AML-193 (cell line): ENCODE data around the gene FBXO38.
"Not testable (repeated sequence)": the region's sequence is repeated elsewhere in the genome, so short reads cannot be mapped to it uniquely, and the experiment has no call there.

Experiments
- DNase-seq, 2 experiments: peaks; one replicate each; lab custom pipeline; 2025; lab: John Stamatoyannopoulos, UW

The FBXO38 gene

GRCh38 chr5:148427370-148428042 lies 43.7 kb downstream of the FBXO38 start:
- DNase-seq = no peak

- DNase-seq = no peak
Measured at GRCh38 chr5:148428848-148429247, 45.1 kb downstream of the FBXO38 start.

- DNase-seq = no peak
Measured at GRCh38 chr5:148433826-148434225, 50.1 kb downstream of the FBXO38 start.

- no peak for DNase-seq
Measured at GRCh38 chr5:148436029-148436428, 52.3 kb downstream of the FBXO38 start.

GRCh38 chr5:148437249-148437648 lies 53.5 kb downstream of the FBXO38 start:
- no peak for DNase-seq

- DNase-seq = no peak
Measured at GRCh38 chr5:148438933-148439332, 55.2 kb downstream of the FBXO38 start.

GRCh38 chr5:148443241-148443640 lies 59.5 kb downstream of the FBXO38 start:
- no peak for DNase-seq

GRCh38 chr5:148443998-148444397 lies 60.2 kb downstream of the FBXO38 start:
- DNase-seq = peak; percentile 44 to 54

GRCh38 chr5:148445578-148445977 lies 61.8 kb downstream of the FBXO38 start:
- DNase-seq = no peak

- DNase-seq = no peak
Measured at GRCh38 chr5:148446611-148447010, 62.9 kb downstream of the FBXO38 start.

GRCh38 chr5:148452499-148453193 lies 68.9 kb downstream of the FBXO38 start:
- DNase-seq = no peak

- no peak for DNase-seq
Measured at GRCh38 chr5:148454576-148454975, 70.8 kb downstream of the FBXO38 start.

- DNase-seq = no peak
Measured at GRCh38 chr5:148455185-148455584, 71.4 kb downstream of the FBXO38 start.

GRCh38 chr5:148457183-148457620 lies 73.4 kb downstream of the FBXO38 start:
- DNase-seq = peak in 1 of 2 experiments; percentile 27

GRCh38 chr5:148458036-148458888 lies 74.5 kb downstream of the FBXO38 start:
- DNase-seq = no peak

- DNase-seq = no peak
Measured at GRCh38 chr5:148459669-148460068, 75.9 kb downstream of the FBXO38 start.

GRCh38 chr5:148465381-148466235 lies 81.8 kb downstream of the FBXO38 start:
- DNase-seq = peak; percentile 74 to 81

GRCh38 chr5:148466236-148466580 lies 82.5 kb downstream of the FBXO38 start:
- peak; percentile 55 to 62 for DNase-seq

- no peak for DNase-seq
Measured at GRCh38 chr5:148467958-148468357, 84.2 kb downstream of the FBXO38 start.

GRCh38 chr5:148468746-148469145 lies 85.0 kb downstream of the FBXO38 start:
- DNase-seq = not testable (repeated sequence)

- DNase-seq = no peak
Measured at GRCh38 chr5:148469501-148469935, 85.8 kb downstream of the FBXO38 start.

- DNase-seq = no peak
Measured at GRCh38 chr5:148471379-148471778, 87.6 kb downstream of the FBXO38 start.
